CD14-positive monocyte (primary cell): Measurements from ENCODE around the gene STT3B. TPM values are rescaled to one million over a fixed set of nuclear protein-coding genes. Genes with fewer than 3 reads are reported as not detected.

Source experiments
- DNase-seq, 3 donors: peaks; one replicate each; pipeline ENCODE4 v3.0.0-alpha.2; 2011 to 2022
- H2AFZ ChIP-seq: 2 replicates; pipeline ENCODE4 v1.6.0; 2012; ENCODE audit warnings: mild to moderate bottlenecking, low read depth, low read length, inconsistent platforms; ENCODE audit not compliant: insufficient read depth, poor library complexity, severe bottlenecking
- H3K27ac ChIP-seq, 2 donors: 1 replicate in 1 of 2; 2 replicates in 1 of 2; pipeline ENCODE4 v1.5.1; 2012 to 2013; ENCODE audit warnings: low read length in 2 of 2, control low read depth in 1 of 2, inconsistent platforms in 1 of 2, low read depth in 1 of 2, mild to moderate bottlenecking in 1 of 2
- H3K27me3 ChIP-seq, 2 donors: one replicate each; pipeline versions ENCODE4 v1.6.0 to v1.6.1; 2011 to 2013; ENCODE audit warnings: low read length in 2 of 2; ENCODE audit not compliant: control insufficient read depth in 2 of 2, insufficient read depth in 2 of 2
- H3K36me3 ChIP-seq, 2 donors: replicated peaks in 1 of 2; 1 replicate in 1 of 2; 2 replicates in 1 of 2; pipeline versions ENCODE4 v1.5.1 to v1.6.1; 2012 to 2013; ENCODE audit warnings: low read length in 2 of 2, control low read depth in 1 of 2, inconsistent platforms in 1 of 2, mild to moderate bottlenecking in 1 of 2; ENCODE audit not compliant: insufficient read depth in 2 of 2, control insufficient read depth in 1 of 2
- H3K4me1 ChIP-seq, 2 donors: 1 replicate in 1 of 2; 2 replicates in 1 of 2; pipeline versions ENCODE4 v1.5.1 to v1.6.1; 2012 to 2013; ENCODE audit warnings: low read length in 2 of 2, control low read depth in 1 of 2, inconsistent platforms in 1 of 2, mild to moderate bottlenecking in 1 of 2, moderate library complexity in 1 of 2; ENCODE audit not compliant: insufficient read depth in 2 of 2, control insufficient read depth in 1 of 2
- H3K4me2 ChIP-seq: replicated peaks from 2 replicates; pipeline ENCODE3; 2012; ENCODE audit warnings: low read length, moderate library complexity, mild to moderate bottlenecking; ENCODE audit not compliant: poor library complexity, severe bottlenecking; ENCODE audit errors: extremely low read depth
- H3K4me3 ChIP-seq, 3 experiments: fragments of 200-600 bp in 1 of 3; sonication (generic) in 1 of 3; replicated peaks in 1 of 3; 1 replicate in 2 of 3; 2 replicates in 1 of 3; pipeline ENCODE4 v1.5.1; 2011 to 2013; ENCODE audit warnings: low read length in 3 of 3, mild to moderate bottlenecking in 3 of 3, control low read depth in 2 of 3, low read depth in 2 of 3, inconsistent platforms in 1 of 3, moderate library complexity in 1 of 3
- H3K79me2 ChIP-seq: 2 replicates; pipeline ENCODE4 v1.6.0; 2012; ENCODE audit warnings: mild to moderate bottlenecking, control low read depth, inconsistent platforms, low read length, moderate library complexity; ENCODE audit not compliant: insufficient read depth
- H3K9ac ChIP-seq: 2 replicates; pipeline ENCODE4 v1.6.0; 2017; ENCODE audit warnings: low read length, mild to moderate bottlenecking; ENCODE audit not compliant: insufficient read depth, poor library complexity, severe bottlenecking
- H3K9me3 ChIP-seq, 2 donors: replicated peaks in 1 of 2; 1 replicate in 1 of 2; 2 replicates in 1 of 2; pipeline versions ENCODE4 v1.5.1 to v1.6.1; 2012 to 2013; ENCODE audit warnings: low read length in 2 of 2, control low read depth in 1 of 2; ENCODE audit not compliant: control insufficient read depth in 1 of 2, insufficient read depth in 1 of 2
- H4K20me1 ChIP-seq: 2 replicates; pipeline ENCODE4 v1.6.0; 2012; ENCODE audit warnings: mild to moderate bottlenecking, low read length, control low read depth, moderate library complexity; ENCODE audit not compliant: insufficient read depth
- H3K27ac Mint-ChIP-seq, 7 donors: one replicate each; pipeline ENCODE4 v1.8.0; 2020; ENCODE audit warnings: mild to moderate bottlenecking in 7 of 7, mixed read lengths in 7 of 7, moderate library complexity in 6 of 7, inconsistent platforms in 2 of 7
- H3K27me3 Mint-ChIP-seq, 3 donors: one replicate each; pipeline ENCODE4 v1.8.0; 2021 to 2022; ENCODE audit warnings: low read depth in 3 of 3, mild to moderate bottlenecking in 3 of 3, mixed read lengths in 3 of 3, moderate library complexity in 3 of 3, inconsistent platforms in 1 of 3
- H3K36me3 Mint-ChIP-seq, 2 donors: one replicate each; pipeline ENCODE4 v1.8.0; 2020; ENCODE audit warnings: mixed read lengths in 2 of 2, inconsistent platforms in 1 of 2, mild to moderate bottlenecking in 1 of 2
- H3K4me1 Mint-ChIP-seq: one replicate; pipeline ENCODE4 v1.8.0; 2020; ENCODE audit warnings: mild to moderate bottlenecking, mixed read lengths
- H3K4me3 Mint-ChIP-seq, 2 donors: one replicate each; pipeline ENCODE4 v1.8.0; 2020; ENCODE audit warnings: mild to moderate bottlenecking in 2 of 2, mixed read lengths in 2 of 2, moderate library complexity in 1 of 2
- H3K9me3 Mint-ChIP-seq, 7 donors: one replicate each; pipeline ENCODE4 v1.8.0; 2020 to 2022; ENCODE audit warnings: mixed read lengths in 7 of 7, mild to moderate bottlenecking in 6 of 7, moderate library complexity in 6 of 7, inconsistent platforms in 2 of 7
- CTCF ChIP-seq: fragments of 200-600 bp; IDR thresholded peaks from one replicate; pipeline ENCODE4 v1.8.0; 2022; ENCODE audit warnings: antibody characterized with exemption, mild to moderate bottlenecking
- WGBS: methylation state at CpG from one replicate; pipeline ENCODE4 v1.1.5; 2013; ENCODE audit warnings: missing lambda C conversion rate; ENCODE audit not compliant: insufficient coverage; 5-methylcytosine and 5-hydroxymethylcytosine counted together
- intact Hi-C, 2 donors: fragments of 100-400 bp; cut with micrococcal nuclease; formaldehyde crosslinking; loops; one replicate each; pipeline versions ENCODE4 v1.15.0 to v1.15.1; 2023
- polyA plus RNA-seq, 3 donors: library from polyadenylated mRNA; depleted of rRNA in 1 of 3; unstranded in 2 of 3; stranded (reverse) in 1 of 3; fragments of 300-500 nt in 2 of 3; fragments of >200 nt in 1 of 3; fragmentation: Illumina TruSeq in 2 of 3; gene quantifications; 1 replicate in 2 of 3; 2 replicates in 1 of 3; pipeline ENCODE4 v1.2.3, GENCODE V29; 2012 to 2021

Gene STT3B
- polyA plus RNA-seq, 3 donors, result 47.3 to 97.0 (median 86.3) TPM

GRCh38 chr3:31536497-31536896 lies 3.8 kb downstream of the STT3B start:
- Mint-ChIP-seq H3K4me1 (peaks cover 61% of the 10 kb centered on the region), H3K36me3 (no peaks in the 10 kb centered on the region), H3K27ac (peak overlapping the region in 6 of 7 donors; percentile 35 to 86 (median 75)), H3K27me3 (no peaks in the 10 kb centered on the region), H3K4me3 (peak overlapping the region; percentile 47 to 75), H3K9me3 (no peaks in the 10 kb centered on the region)
- no peaks in the 10 kb centered on the region for H3K9me3 ChIP-seq
- peak in 1 of 3 donors; percentile 19 for DNase-seq
- peaks cover 88% of the 10 kb centered on the region for H3K79me2 ChIP-seq
- no CpG with 5 or more reads among the region's 2 CpGs for WGBS
- no peaks in the 10 kb centered on the region for H3K27me3 ChIP-seq
- H2AFZ ChIP-seq, result no peak overlapping the region
- H3K27ac ChIP-seq, result peak overlapping the region in 1 of 2 donors; percentile 69
- no peak overlapping the region for H3K9ac ChIP-seq
- H3K4me1 ChIP-seq, result peaks cover 41 to 72% of the 10 kb centered on the region in 2 donors
- intact Hi-C loops, result loop anchor here (10.0 kb wide), 1 partner anchor 302 kb away; no protein-coding TSS in a partner anchor
- TF ChIP-seq CTCF, result no peak
- peak overlapping the region in 2 of 3 experiments; percentile 19 to 50 for H3K4me3 ChIP-seq
- no peaks in the 10 kb centered on the region for H3K36me3 ChIP-seq
- H4K20me1 ChIP-seq, result peaks cover 83% of the 10 kb centered on the region
- H3K4me2 ChIP-seq, result peak overlapping the region; percentile 60

- Histone ChIP-seq H3K36me3 (peaks cover 0 to 5% of the 10 kb centered on the region in 2 donors), H4K20me1 (peaks cover 99% of the 10 kb centered on the region), H3K9ac (no peak overlapping the region), H3K27ac (peak overlapping the region in 1 of 2 donors; percentile 3), H3K9me3 (no peaks in the 10 kb centered on the region), H3K4me1 (peaks cover 46 to 89% of the 10 kb centered on the region in 2 donors), H3K27me3 (no peaks in the 10 kb centered on the region), H3K4me3 (no peak overlapping the region), H3K79me2 (peaks cover 100% of the 10 kb centered on the region), H2AFZ (no peak overlapping the region), H3K4me2 (no peak overlapping the region)
- intact Hi-C loops, result loop anchor here (10.0 kb wide), 1 partner anchor 304 kb away; no protein-coding TSS in a partner anchor
- H3K27me3 Mint-ChIP-seq, result no peaks in the 10 kb centered on the region
- H3K36me3 Mint-ChIP-seq, result peaks cover 8 to 9% of the 10 kb centered on the region in 2 donors
- no peak for DNase-seq
- H3K9me3 Mint-ChIP-seq, result no peaks in the 10 kb centered on the region
- no peak overlapping the region for H3K4me3 Mint-ChIP-seq
- peaks cover 81% of the 10 kb centered on the region for H3K4me1 Mint-ChIP-seq
- WGBS, result 100% methylated on average over 2 of the region's 2 CpGs
- peak overlapping the region in 2 of 7 donors; percentile 6 to 13 for H3K27ac Mint-ChIP-seq
- no peak for TF ChIP-seq CTCF
These were observed 6.1 kb downstream of the STT3B start for GRCh38 chr3:31538801-31539200.
